ENCODE data around the gene GRIA2.

The GRIA2 gene

GRCh38 chr4:157389741-157390140, 169.2 kb downstream of the GRIA2 start:
- DNase-seq: no peak

GRCh38 chr4:157405070-157405469, 184.5 kb downstream of the GRIA2 start:
- DNase-seq: no peak
